Glutamatergic neuron (in vitro differentiated cells): Measurements from ENCODE around the gene MIS12. TPM values are rescaled to one million over a fixed set of nuclear protein-coding genes. Genes with fewer than 3 reads are reported as not detected.
A peak's percentile ranks its signal among the peaks of the same experiment; 100 is the strongest.

Source experiments
- DNase-seq: peaks from one replicate; pipeline ENCODE4 v3.0.0; 2022
- H3K27ac Mint-ChIP-seq: one replicate; pipeline ENCODE4 v1.8.0; 2020; ENCODE audit warnings: mild to moderate bottlenecking, mixed read lengths, inconsistent platforms; ENCODE audit not compliant: unreplicated experiment
- H3K27me3 Mint-ChIP-seq: one replicate; pipeline ENCODE4 v1.8.0; 2020; ENCODE audit warnings: mild to moderate bottlenecking, moderate library complexity, mixed read lengths, inconsistent platforms; ENCODE audit not compliant: unreplicated experiment
- H3K36me3 Mint-ChIP-seq: one replicate; pipeline ENCODE4 v1.8.0; 2020; ENCODE audit warnings: mild to moderate bottlenecking, mixed read lengths, inconsistent platforms; ENCODE audit not compliant: unreplicated experiment
- H3K4me1 Mint-ChIP-seq: one replicate; pipeline ENCODE4 v1.8.0; 2020; ENCODE audit warnings: mild to moderate bottlenecking, low read depth, mixed read lengths, inconsistent platforms; ENCODE audit not compliant: unreplicated experiment
- H3K4me3 Mint-ChIP-seq: one replicate; pipeline ENCODE4 v1.8.0; 2020; ENCODE audit warnings: mild to moderate bottlenecking, mixed read lengths, inconsistent platforms; ENCODE audit not compliant: unreplicated experiment
- H3K9me3 Mint-ChIP-seq: one replicate; pipeline ENCODE4 v1.8.0; 2020; ENCODE audit warnings: mild to moderate bottlenecking, moderate library complexity, mixed read lengths, inconsistent platforms; ENCODE audit not compliant: unreplicated experiment
- CTCF ChIP-seq: fragments of 200-600 bp; sonication (generic); IDR thresholded peaks from one replicate; pipeline ENCODE4 v1.5.0; 2021; ENCODE audit not compliant: partially characterized antibody, unreplicated experiment
- total RNA-seq: library from RNA; stranded (reverse); fragmentation: NEBNext Ultra II Directional; extraction: Animal tissue kit (Norgen Biotek cat#: 25700); gene quantifications from one replicate; pipeline ENCODE4 v1.2.1, GENCODE V29; 2021; ENCODE audit not compliant: unreplicated experiment

Gene MIS12
- total RNA-seq, 1 donor from 2014 or later: 23.2 TPM

- Mint-ChIP-seq H3K27ac (peak overlapping the region; percentile 45), H3K27me3 (peaks cover 3% of the 10 kb centered on the region), H3K4me3 (peak overlapping the region; percentile 96), H3K9me3 (peaks cover 3% of the 10 kb centered on the region), H3K4me1 (peaks cover 26% of the 10 kb centered on the region), H3K36me3 (no peaks in the 10 kb centered on the region)
- no peak for TF ChIP-seq CTCF
- DNase-seq: no peak
Measured at GRCh38 chr17:5467416-5467815, 18.9 kb upstream of the MIS12 start.

DNA sequence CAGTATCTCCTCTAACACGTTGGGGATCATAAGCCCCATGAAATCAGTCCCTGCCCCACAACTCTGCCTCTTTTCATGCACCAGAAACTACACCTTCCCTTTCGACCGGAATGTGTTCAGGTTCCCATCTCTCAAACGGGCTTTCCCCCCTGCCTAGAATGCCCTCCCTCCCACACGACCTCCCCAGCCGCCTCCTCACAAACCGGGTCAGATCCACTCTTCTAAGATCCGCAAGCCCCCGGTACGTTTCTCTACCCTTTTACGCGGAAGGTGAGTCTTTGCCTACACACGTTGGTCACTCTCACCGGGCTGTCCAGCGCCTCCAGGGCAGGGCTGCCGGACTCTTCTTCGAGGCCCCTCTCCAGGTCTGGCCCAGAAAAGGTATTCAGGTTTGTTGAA, 18.3 kb upstream of the MIS12 start:
- peaks cover 25% of the 10 kb centered on the region for H3K4me1 Mint-ChIP-seq
- no peak for DNase-seq
- TF ChIP-seq CTCF: no peak
- no peaks in the 10 kb centered on the region for H3K36me3 Mint-ChIP-seq
- peaks cover 3% of the 10 kb centered on the region for H3K9me3 Mint-ChIP-seq
- peak overlapping the region; percentile 96 for H3K4me3 Mint-ChIP-seq
- H3K27me3 Mint-ChIP-seq: peaks cover 3% of the 10 kb centered on the region
- peak overlapping the region; percentile 63 for H3K27ac Mint-ChIP-seq

- no peak overlapping the region for H3K27ac Mint-ChIP-seq
- no peak overlapping the region for H3K4me3 Mint-ChIP-seq
- no peak for TF ChIP-seq CTCF
- no peak for DNase-seq
- peaks cover 5% of the 10 kb centered on the region for H3K9me3 Mint-ChIP-seq
- peaks cover 2% of the 10 kb centered on the region for H3K4me1 Mint-ChIP-seq
- H3K27me3 Mint-ChIP-seq: no peaks in the 10 kb centered on the region
- H3K36me3 Mint-ChIP-seq: peaks cover 5% of the 10 kb centered on the region
Measured at GRCh38 chr17:5472511-5472910, 13.9 kb upstream of the MIS12 start.

GRCh38 chr17:5473906-5474305, 12.5 kb upstream of the MIS12 start:
- Mint-ChIP-seq H3K36me3 (peaks cover 5% of the 10 kb centered on the region), H3K9me3 (peaks cover 2% of the 10 kb centered on the region), H3K4me3 (no peak overlapping the region), H3K27me3 (no peaks in the 10 kb centered on the region), H3K4me1 (no peaks in the 10 kb centered on the region), H3K27ac (no peak overlapping the region)
- no peak for DNase-seq
- no peak for TF ChIP-seq CTCF

- no peak overlapping the region for H3K27ac Mint-ChIP-seq
- no peaks in the 10 kb centered on the region for H3K4me1 Mint-ChIP-seq
- H3K27me3 Mint-ChIP-seq: no peaks in the 10 kb centered on the region
- no peak overlapping the region for H3K4me3 Mint-ChIP-seq
- H3K36me3 Mint-ChIP-seq: peaks cover 5% of the 10 kb centered on the region
- no peak for TF ChIP-seq CTCF
- H3K9me3 Mint-ChIP-seq: peaks cover 2% of the 10 kb centered on the region
- DNase-seq: no peak
Measured at GRCh38 chr17:5478992-5479391, 7.4 kb upstream of the MIS12 start.
